ENCODE results near the gene SLC35A1. TPM values are rescaled to one million over a fixed set of nuclear protein-coding genes. Genes with fewer than 3 reads are reported as not detected.

Gene SLC35A1, protein sequence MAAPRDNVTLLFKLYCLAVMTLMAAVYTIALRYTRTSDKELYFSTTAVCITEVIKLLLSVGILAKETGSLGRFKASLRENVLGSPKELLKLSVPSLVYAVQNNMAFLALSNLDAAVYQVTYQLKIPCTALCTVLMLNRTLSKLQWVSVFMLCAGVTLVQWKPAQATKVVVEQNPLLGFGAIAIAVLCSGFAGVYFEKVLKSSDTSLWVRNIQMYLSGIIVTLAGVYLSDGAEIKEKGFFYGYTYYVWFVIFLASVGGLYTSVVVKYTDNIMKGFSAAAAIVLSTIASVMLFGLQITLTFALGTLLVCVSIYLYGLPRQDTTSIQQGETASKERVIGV
- total RNA-seq: 11.9 and 13.8 TPM in 2 replicates

DNA sequence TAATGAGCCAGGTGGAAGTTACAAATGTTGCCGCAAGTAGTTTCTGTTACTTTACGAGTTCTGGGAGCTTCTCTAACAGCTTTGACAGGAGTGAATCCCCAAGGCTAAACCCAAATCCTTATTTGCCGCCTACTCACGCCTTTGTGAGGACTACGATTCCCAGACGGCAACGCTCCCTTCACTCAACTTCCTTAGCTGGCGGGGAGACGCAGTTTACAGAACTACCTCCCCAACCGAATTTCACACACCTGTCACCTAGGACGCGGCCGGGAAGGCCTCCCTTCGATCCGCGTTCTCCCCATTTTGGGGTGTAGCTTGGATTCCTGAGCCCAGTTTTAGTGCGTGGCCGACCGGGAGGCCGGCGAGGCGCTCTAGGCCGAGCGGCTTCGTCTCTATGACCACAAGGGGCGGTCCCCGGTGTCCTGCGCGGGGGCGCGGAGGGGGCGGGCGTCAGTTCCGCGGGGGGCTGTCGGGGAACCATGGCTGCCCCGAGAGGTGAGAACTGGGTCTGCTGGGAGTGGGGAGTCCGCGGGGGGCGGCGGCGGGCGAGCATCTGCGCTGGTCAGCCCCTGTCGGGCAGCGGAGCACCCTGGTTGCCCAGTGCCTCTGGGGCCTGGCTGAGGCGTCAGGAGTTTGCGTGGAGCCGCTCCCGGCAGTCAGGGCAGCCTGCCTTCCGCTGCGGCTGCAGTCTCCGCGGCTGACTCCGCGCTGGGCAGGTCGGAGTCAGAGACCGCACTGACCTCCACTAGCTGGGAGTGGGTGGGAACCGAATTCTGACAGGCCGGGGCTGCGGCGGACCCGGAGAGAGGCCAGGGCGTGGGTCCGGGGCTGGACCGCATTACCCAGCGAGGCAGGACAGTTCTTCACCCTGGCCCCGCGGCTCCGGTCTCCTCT, at the start of gene SLC35A1:
TSS of gene SLC35A1 (plus strand) at position 450 of the 894 bp plus-strand sequence. CDS start at position 480, 30 bp downstream.

Small RNA genes within 50 kb of the gene (small RNA-seq; reads per million reads assigned to genes)
- gene AL049697.2 (not detected), gene RNU6-444P (not detected)

Other genes with a start within 250 kb of the SLC35A1 start
- 4.6 and 8.0 TPM in 2 replicates for gene SMIM8, start 150.4 kb upstream of the SLC35A1 start, total RNA-seq
- not detected in 2 replicates for gene GJB7, start 143.7 kb upstream of the SLC35A1 start, total RNA-seq
- 1.3 and 3.4 TPM in 2 replicates for gene C6orf163, start 128.2 kb upstream of the SLC35A1 start, total RNA-seq
- 0.65 TPM in 1 of 2 replicates, not detected in the other for gene CFAP206, start 65.0 kb upstream of the SLC35A1 start, total RNA-seq
- gene RARS2, start 117.0 kb downstream of the SLC35A1 start, total RNA-seq: 57.4 and 67.8 TPM in 2 replicates
- 25.0 and 29.0 TPM in 2 replicates for gene ORC3, start 117.2 kb downstream of the SLC35A1 start, total RNA-seq
- 23.3 and 24.3 TPM in 2 replicates for gene AKIRIN2, start 229.3 kb downstream of the SLC35A1 start, total RNA-seq

All from hair follicle dermal papilla cell (primary cell).